ENCODE results near the gene ATP13A3.

The ATP13A3 gene

GRCh38 chr3:194395778-194396538, 90.8 kb downstream of the ATP13A3 start:
- TF ChIP-seq POLR2A (IDR thresholded peaks at IDR 0.05; ENCODE audit: low read length) (no peak), GATA1 (IDR thresholded peaks at IDR 0.05; ENCODE audit: low read depth, low read length) (no peak)
- no peak for DNase-seq

GRCh38 chr3:194395212-194395611, 91.6 kb downstream of the ATP13A3 start:
- TF ChIP-seq GATA1 (IDR thresholded peaks at IDR 0.05; ENCODE audit: low read depth, low read length): no peak
- TF ChIP-seq POLR2A (IDR thresholded peaks at IDR 0.05; ENCODE audit: low read length): no peak
- no peak for DNase-seq

GRCh38 chr3:194392576-194392975, 94.2 kb downstream of the ATP13A3 start:
- DNase-seq: no peak
- no peak for TF ChIP-seq GATA1 (IDR thresholded peaks at IDR 0.05; ENCODE audit: low read depth, low read length)
- TF ChIP-seq POLR2A (IDR thresholded peaks at IDR 0.05; ENCODE audit: low read length): no peak

GRCh38 chr3:194390835-194391234, 96.0 kb downstream of the ATP13A3 start:
- DNase-seq: no peak
- TF ChIP-seq GATA1 (IDR thresholded peaks at IDR 0.05; ENCODE audit: low read depth, low read length) (no peak), POLR2A (IDR thresholded peaks at IDR 0.05; ENCODE audit: low read length) (no peak)

- TF ChIP-seq GATA1 (IDR thresholded peaks at IDR 0.05; ENCODE audit: low read depth, low read length): no peak
- no peak for TF ChIP-seq POLR2A (IDR thresholded peaks at IDR 0.05; ENCODE audit: low read length)
- no peak for DNase-seq
These were observed 97.5 kb downstream of the ATP13A3 start for GRCh38 chr3:194389269-194389668.

- no peak for TF ChIP-seq GATA1 (IDR thresholded peaks at IDR 0.05; ENCODE audit: low read depth, low read length)
- no peak for TF ChIP-seq POLR2A (IDR thresholded peaks at IDR 0.05; ENCODE audit: low read length)
- DNase-seq: no peak
These were observed 98.8 kb downstream of the ATP13A3 start for GRCh38 chr3:194387926-194388418.

- TF ChIP-seq GATA1 (IDR thresholded peaks at IDR 0.05; ENCODE audit: low read depth, low read length) (no peak), POLR2A (IDR thresholded peaks at IDR 0.05; ENCODE audit: low read length) (no peak)
- DNase-seq: no peak
These were observed 99.5 kb downstream of the ATP13A3 start for GRCh38 chr3:194387276-194387675.

- no peak for DNase-seq
- no peak for TF ChIP-seq POLR2A (IDR thresholded peaks at IDR 0.05; ENCODE audit: low read length)
- TF ChIP-seq GATA1 (IDR thresholded peaks at IDR 0.05; ENCODE audit: low read depth, low read length): no peak
These were observed 100.2 kb downstream of the ATP13A3 start for GRCh38 chr3:194386648-194387047.

- TF ChIP-seq GATA1 (IDR thresholded peaks at IDR 0.05; ENCODE audit: low read depth, low read length) (no peak), POLR2A (IDR thresholded peaks at IDR 0.05; ENCODE audit: low read length) (no peak)
- DNase-seq: no peak
These were observed 100.7 kb downstream of the ATP13A3 start for GRCh38 chr3:194386066-194386465.

- TF ChIP-seq POLR2A (IDR thresholded peaks at IDR 0.05; ENCODE audit: low read length) (no peak), GATA1 (IDR thresholded peaks at IDR 0.05; ENCODE audit: low read depth, low read length) (no peak)
- no peak for DNase-seq
These were observed 102.2 kb downstream of the ATP13A3 start for GRCh38 chr3:194384569-194385001.

GRCh38 chr3:194384156-194384555, 102.6 kb downstream of the ATP13A3 start:
- no peak for TF ChIP-seq GATA1 (IDR thresholded peaks at IDR 0.05; ENCODE audit: low read depth, low read length)
- no peak for TF ChIP-seq POLR2A (IDR thresholded peaks at IDR 0.05; ENCODE audit: low read length)
- no peak for DNase-seq

GRCh38 chr3:194383276-194383940, 103.4 kb downstream of the ATP13A3 start:
- TF ChIP-seq POLR2A (IDR thresholded peaks at IDR 0.05; ENCODE audit: low read length) (no peak), GATA1 (IDR thresholded peaks at IDR 0.05; ENCODE audit: low read depth, low read length) (no peak)
- no peak for DNase-seq

GRCh38 chr3:194382892-194383223, 103.9 kb downstream of the ATP13A3 start:
- DNase-seq: no peak
- TF ChIP-seq GATA1 (IDR thresholded peaks at IDR 0.05; ENCODE audit: low read depth, low read length): no peak
- no peak for TF ChIP-seq POLR2A (IDR thresholded peaks at IDR 0.05; ENCODE audit: low read length)

- no peak for DNase-seq
- TF ChIP-seq GATA1 (IDR thresholded peaks at IDR 0.05; ENCODE audit: low read depth, low read length) (no peak), POLR2A (IDR thresholded peaks at IDR 0.05; ENCODE audit: low read length) (no peak)
These were observed 104.5 kb downstream of the ATP13A3 start for GRCh38 chr3:194382196-194382891.
